HepG2 (cell line): ENCODE results near the gene BARX1.

Experiments used
- ATF2 ChIP-seq: sonication (generic); formaldehyde crosslinking; IDR thresholded peaks from 2 replicates; pipeline ENCODE4 v1.4.0; 2020; ENCODE audit warnings: missing genetic modification reagents
- EZH2 ChIP-seq: conservative IDR thresholded peaks from 2 replicates; pipeline ENCODE4 v1.6.1; 2012; ENCODE audit warnings: mild to moderate bottlenecking, low read depth, low read length, moderate library complexity
- HDAC2 ChIP-seq: sonication (generic); formaldehyde crosslinking; IDR thresholded peaks from 2 replicates; pipeline ENCODE4 v1.4.0; 2020; ENCODE audit warnings: missing genetic modification reagents
- JUNB ChIP-seq: sonication (generic); formaldehyde crosslinking; IDR thresholded peaks from 2 replicates; pipeline ENCODE4 v1.8.0; 2022; ENCODE audit warnings: missing genetic modification reagents, mild to moderate bottlenecking, borderline replicate concordance
- MAZ ChIP-seq, 2 experiments: sonication (generic) in 1 of 2; formaldehyde crosslinking in 1 of 2; IDR thresholded peaks; 2 replicates each; pipeline versions ENCODE4 v1.5.0 to v1.6.1; 2012 to 2020; ENCODE audit warnings: low read depth in 2 of 2, mild to moderate bottlenecking in 2 of 2, borderline replicate concordance in 1 of 2, improper control_type of control experiment in 1 of 2, low read length in 1 of 2, missing genetic modification reagents in 1 of 2, moderate library complexity in 1 of 2
- MEIS1 ChIP-seq: sonication (generic); formaldehyde crosslinking; IDR thresholded peaks from 2 replicates; pipeline ENCODE4 v1.9.0; 2021; ENCODE audit warnings: mild to moderate bottlenecking, missing genetic modification reagents, moderate library complexity, borderline replicate concordance
- MIER3 ChIP-seq: IDR thresholded peaks from 2 replicates; pipeline ENCODE4 v1.6.1; 2016; ENCODE audit warnings: missing compliant biosample characterization, borderline replicate concordance
- MXI1 ChIP-seq: IDR thresholded peaks from 3 replicates; pipeline ENCODE4 v1.6.1; 2012; ENCODE audit warnings: low read depth, low read length, inconsistent platforms, borderline replicate concordance
- NCOA2 ChIP-seq: sonication (generic); formaldehyde crosslinking; IDR thresholded peaks from 2 replicates; pipeline ENCODE4 v1.8.0; 2022; ENCODE audit warnings: inconsistent platforms
- RXRA ChIP-seq: sonication (generic); formaldehyde crosslinking; IDR thresholded peaks from 2 replicates; pipeline ENCODE4 v1.5.1; 2020; ENCODE audit warnings: missing genetic modification reagents
- TAF1 ChIP-seq: sonication (generic); formaldehyde crosslinking; IDR thresholded peaks from 2 replicates; pipeline ENCODE4 v1.4.0; 2020; ENCODE audit warnings: missing genetic modification reagents
- U2AF2 ChIP-seq: fragments of 200-400 bp; formaldehyde crosslinking; IDR thresholded peaks from 2 replicates; pipeline ENCODE4 v1.6.1; 2017; ENCODE audit warnings: low read depth, mild to moderate bottlenecking, low read length
- ZNF224 ChIP-seq: sonication (generic); formaldehyde crosslinking; IDR thresholded peaks from 2 replicates; pipeline ENCODE4 v1.5.0; 2020; ENCODE audit warnings: mild to moderate bottlenecking, missing genetic modification reagents
- TF ChIP-seq, protein P1 (sequence below): sonication (generic); formaldehyde crosslinking; IDR thresholded peaks from 2 replicates; pipeline ENCODE4 v1.4.0; 2020; ENCODE audit warnings: missing genetic modification reagents

- TF ChIP-seq JUNB (CRISPR knock-in tag) (no peak), MXI1 (no peak), TAF1 (CRISPR knock-in tag) (no peak), MIER3 (CRISPR knock-in tag) (no peak), EZH2 (no peak), NCOA2 (no peak), MAZ (IDR thresholded peaks at IDR 0.05; ENCODE audit: borderline replicate concordance, low read depth, low read length) (no peak), MAZ (CRISPR knock-in tag; IDR thresholded peaks at IDR 0.05; ENCODE audit: low read depth) (no peak), ATF2 (CRISPR knock-in tag) (no peak), MEIS1 (CRISPR knock-in tag) (no peak), RXRA (CRISPR knock-in tag) (no peak), U2AF2 (no peak), HDAC2 (CRISPR knock-in tag) (no peak), ZNF224 (CRISPR knock-in tag) (no peak)
- TF ChIP-seq, protein P1, sequence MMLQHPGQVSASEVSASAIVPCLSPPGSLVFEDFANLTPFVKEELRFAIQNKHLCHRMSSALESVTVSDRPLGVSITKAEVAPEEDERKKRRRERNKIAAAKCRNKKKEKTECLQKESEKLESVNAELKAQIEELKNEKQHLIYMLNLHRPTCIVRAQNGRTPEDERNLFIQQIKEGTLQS: no peak
Observed at GRCh38 chr9:93969328-93969661, 14.1 kb upstream of the BARX1 start.
